Neural crest cell (in vitro differentiated cells): ENCODE data around the gene TSPAN11. TPM values are rescaled to one million over a fixed set of nuclear protein-coding genes. Genes with fewer than 3 reads are reported as not detected.

ENCODE experiments used
- DNase-seq: peaks from one replicate; pipeline ENCODE4 v3.0.0; 2021; ENCODE audit warnings: low read depth, mixed read lengths, low spot score
- H3K27ac Mint-ChIP-seq: one replicate; pipeline ENCODE4 v1.8.0; 2021; ENCODE audit warnings: mild to moderate bottlenecking, mixed read lengths; ENCODE audit not compliant: unreplicated experiment
- H3K27me3 Mint-ChIP-seq: 2 replicates; pipeline ENCODE4 v1.8.0; 2021; ENCODE audit warnings: low read depth, mild to moderate bottlenecking, mixed read lengths
- H3K36me3 Mint-ChIP-seq: 2 replicates; pipeline ENCODE4 v1.8.0; 2021; ENCODE audit warnings: low read depth, mild to moderate bottlenecking, mixed read lengths
- H3K4me1 Mint-ChIP-seq: 2 replicates; pipeline ENCODE4 v1.8.0; 2021; ENCODE audit warnings: mixed read lengths
- H3K4me3 Mint-ChIP-seq: one replicate; pipeline ENCODE4 v1.8.0; 2021; ENCODE audit warnings: mild to moderate bottlenecking, mixed read lengths
- H3K9me3 Mint-ChIP-seq: 2 replicates; pipeline ENCODE4 v1.8.0; 2021; ENCODE audit warnings: mixed read lengths
- total RNA-seq: library from RNA; stranded (reverse); gene quantifications from 2 replicates; pipeline ENCODE4 v1.2.1, GENCODE V29; 2021
- TF ChIP-seq, protein P1 (sequence below): fragments of 200-600 bp; sonication (generic); conservative IDR thresholded peaks from 2 replicates; pipeline ENCODE4 v1.5.0; 2021; ENCODE audit warnings: antibody characterized with exemption, mild to moderate bottlenecking

Gene TSPAN11
- total RNA-seq, 1 donor from 2014 or later = 21.4 TPM

DNA sequence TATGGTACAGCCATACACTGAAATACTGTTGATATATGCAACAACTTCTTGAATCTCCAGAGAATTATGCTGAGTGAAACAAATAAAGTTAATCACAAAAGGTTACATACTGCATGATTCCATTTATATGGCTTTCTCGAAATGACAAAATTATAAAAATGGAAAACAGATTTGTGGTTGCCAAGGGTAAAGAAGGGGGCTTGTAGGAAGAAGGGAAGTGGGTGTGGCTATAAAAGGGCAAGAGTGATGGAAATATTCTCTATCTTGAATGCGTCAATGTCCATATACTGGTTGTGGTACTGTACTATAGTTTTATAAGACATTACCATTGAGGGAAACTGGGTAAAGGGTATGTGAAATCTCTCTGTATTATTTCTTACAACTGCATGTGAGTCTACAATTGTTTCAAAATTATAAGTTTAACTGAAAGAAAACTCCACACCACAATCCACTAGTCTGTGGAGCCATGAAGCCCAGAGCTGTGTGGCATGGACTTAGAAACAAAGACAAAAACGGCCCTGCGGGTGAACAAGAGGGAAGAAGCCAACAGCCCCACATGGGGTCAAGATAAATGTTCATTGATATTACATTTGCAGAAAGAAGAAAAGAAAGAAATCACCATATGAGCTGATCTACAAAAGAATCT is 18.3 kb upstream of the TSPAN11 start:
- Mint-ChIP-seq H3K4me3 (no peak overlapping the region), H3K4me1 (peaks cover 11% of the 10 kb centered on the region), H3K36me3 (no peaks in the 10 kb centered on the region), H3K27me3 (no peaks in the 10 kb centered on the region), H3K27ac (no peak overlapping the region), H3K9me3 (no peaks in the 10 kb centered on the region)
- TF ChIP-seq, protein P1, sequence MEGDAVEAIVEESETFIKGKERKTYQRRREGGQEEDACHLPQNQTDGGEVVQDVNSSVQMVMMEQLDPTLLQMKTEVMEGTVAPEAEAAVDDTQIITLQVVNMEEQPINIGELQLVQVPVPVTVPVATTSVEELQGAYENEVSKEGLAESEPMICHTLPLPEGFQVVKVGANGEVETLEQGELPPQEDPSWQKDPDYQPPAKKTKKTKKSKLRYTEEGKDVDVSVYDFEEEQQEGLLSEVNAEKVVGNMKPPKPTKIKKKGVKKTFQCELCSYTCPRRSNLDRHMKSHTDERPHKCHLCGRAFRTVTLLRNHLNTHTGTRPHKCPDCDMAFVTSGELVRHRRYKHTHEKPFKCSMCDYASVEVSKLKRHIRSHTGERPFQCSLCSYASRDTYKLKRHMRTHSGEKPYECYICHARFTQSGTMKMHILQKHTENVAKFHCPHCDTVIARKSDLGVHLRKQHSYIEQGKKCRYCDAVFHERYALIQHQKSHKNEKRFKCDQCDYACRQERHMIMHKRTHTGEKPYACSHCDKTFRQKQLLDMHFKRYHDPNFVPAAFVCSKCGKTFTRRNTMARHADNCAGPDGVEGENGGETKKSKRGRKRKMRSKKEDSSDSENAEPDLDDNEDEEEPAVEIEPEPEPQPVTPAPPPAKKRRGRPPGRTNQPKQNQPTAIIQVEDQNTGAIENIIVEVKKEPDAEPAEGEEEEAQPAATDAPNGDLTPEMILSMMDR = no peak
- DNase-seq = no peak

DNA sequence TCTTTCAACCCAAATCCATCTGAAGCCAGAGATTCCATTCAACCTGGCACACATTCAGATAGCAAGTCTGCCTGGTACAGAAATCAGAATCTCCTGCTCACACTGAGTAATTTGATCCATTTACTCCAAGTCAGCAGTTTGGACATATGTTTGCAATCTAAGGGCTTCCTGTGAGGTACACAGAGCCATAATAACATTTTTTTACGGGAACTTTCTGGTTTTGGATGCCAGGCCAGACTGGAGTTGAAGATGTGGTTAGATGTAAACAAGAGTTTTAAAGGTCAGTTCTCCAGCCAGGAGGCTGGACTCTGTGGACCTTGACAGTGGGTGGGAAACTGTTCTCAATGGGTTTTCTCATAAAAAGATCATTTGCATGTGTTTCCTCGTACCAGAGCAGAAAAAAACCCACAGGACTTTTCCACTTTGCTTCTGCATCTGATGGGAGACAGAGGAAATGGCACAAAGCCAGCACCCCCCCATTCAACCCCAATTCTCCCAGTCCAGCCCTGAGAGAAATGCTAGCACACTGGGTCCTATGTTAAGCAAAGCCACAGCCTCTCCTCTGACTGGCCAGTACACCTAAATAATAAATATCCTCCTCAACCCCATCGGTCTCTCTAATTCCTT is 17.7 kb upstream of the TSPAN11 start:
- peaks cover 15% of the 10 kb centered on the region for H3K4me1 Mint-ChIP-seq
- DNase-seq = no peak
- TF ChIP-seq, protein P1 = no peak
- H3K36me3 Mint-ChIP-seq = no peaks in the 10 kb centered on the region
- H3K27me3 Mint-ChIP-seq = no peaks in the 10 kb centered on the region
- no peak overlapping the region for H3K27ac Mint-ChIP-seq
- no peak overlapping the region for H3K4me3 Mint-ChIP-seq
- H3K9me3 Mint-ChIP-seq = no peaks in the 10 kb centered on the region

DNA sequence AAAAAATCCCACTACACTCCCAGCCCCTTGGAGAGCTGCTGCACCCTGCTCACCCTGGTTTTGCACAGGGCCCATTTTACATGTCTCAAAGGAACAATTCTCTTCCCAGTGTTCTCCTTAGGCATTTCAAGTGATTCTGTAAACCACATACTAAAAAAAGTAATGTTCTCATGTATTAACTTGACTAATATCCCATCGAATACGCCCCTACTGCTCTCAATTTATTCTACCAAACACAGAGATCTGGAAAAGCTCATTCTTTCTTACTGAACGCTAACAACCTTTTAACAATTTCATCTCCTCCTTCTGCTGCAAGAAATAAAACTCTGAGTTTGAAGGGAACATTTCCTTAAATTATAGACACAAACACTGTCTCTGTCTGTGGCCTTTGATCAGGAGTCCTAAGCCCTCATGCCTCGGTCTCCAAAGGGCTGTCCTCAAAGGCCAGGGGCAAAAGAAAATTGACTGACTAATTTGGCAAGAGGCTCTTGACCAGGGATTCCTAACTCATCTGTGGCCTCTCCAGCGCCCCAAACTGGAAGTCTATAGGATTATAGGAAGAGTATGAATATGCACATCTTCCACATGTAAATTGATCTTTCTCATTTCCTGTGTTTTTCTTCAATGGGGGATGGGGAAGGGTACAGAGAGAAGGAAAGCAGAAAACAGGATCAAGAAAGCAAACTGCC is 17.1 kb upstream of the TSPAN11 start:
- H3K27ac Mint-ChIP-seq = no peak overlapping the region
- no peaks in the 10 kb centered on the region for H3K9me3 Mint-ChIP-seq
- TF ChIP-seq, protein P1 = no peak
- H3K4me3 Mint-ChIP-seq = no peak overlapping the region
- H3K27me3 Mint-ChIP-seq = no peaks in the 10 kb centered on the region
- DNase-seq = no peak
- H3K4me1 Mint-ChIP-seq = peaks cover 15% of the 10 kb centered on the region
- no peaks in the 10 kb centered on the region for H3K36me3 Mint-ChIP-seq

DNA sequence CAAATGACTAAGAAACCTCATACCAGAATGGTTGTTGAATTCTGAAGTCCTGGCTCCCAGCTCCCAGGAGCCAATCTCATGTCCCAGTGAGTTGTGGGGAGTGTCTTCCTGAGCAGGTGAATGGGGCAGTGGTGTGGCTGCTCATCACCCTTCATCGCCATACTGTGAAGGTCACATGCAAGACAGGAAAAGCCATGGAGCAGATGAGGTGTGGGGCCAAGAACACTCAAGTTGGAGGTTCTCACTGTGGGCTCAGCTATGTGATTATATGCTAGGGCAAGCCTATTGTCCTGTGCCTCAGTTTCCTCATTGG is 16.6 kb upstream of the TSPAN11 start:
- TF ChIP-seq, protein P1 = no peak
- no peak for DNase-seq
- H3K9me3 Mint-ChIP-seq = no peaks in the 10 kb centered on the region
- no peak overlapping the region for H3K27ac Mint-ChIP-seq
- peaks cover 15% of the 10 kb centered on the region for H3K4me1 Mint-ChIP-seq
- H3K36me3 Mint-ChIP-seq = no peaks in the 10 kb centered on the region
- no peaks in the 10 kb centered on the region for H3K27me3 Mint-ChIP-seq
- H3K4me3 Mint-ChIP-seq = no peak overlapping the region

DNA sequence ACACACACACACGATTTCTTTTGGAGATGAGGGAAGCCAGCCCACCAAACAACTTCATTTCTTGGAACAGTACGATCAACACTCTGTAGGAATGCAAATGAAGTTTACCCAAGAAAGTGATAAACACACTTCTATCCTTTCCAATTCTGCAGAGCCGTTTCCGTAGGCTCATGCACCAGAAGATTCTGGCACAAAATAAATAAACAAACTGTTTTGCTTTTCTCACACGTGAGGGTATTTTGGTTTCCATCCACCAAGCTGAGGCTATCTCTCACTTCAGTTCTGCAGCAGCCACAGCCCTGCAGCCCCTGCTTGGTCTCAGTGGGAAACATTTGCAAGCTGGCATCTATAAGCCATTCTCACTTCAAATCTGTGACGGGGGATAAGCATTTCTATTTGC is 15.3 kb upstream of the TSPAN11 start:
- TF ChIP-seq, protein P1 = no peak
- no peaks in the 10 kb centered on the region for H3K9me3 Mint-ChIP-seq
- no peak overlapping the region for H3K27ac Mint-ChIP-seq
- peaks cover 15% of the 10 kb centered on the region for H3K4me1 Mint-ChIP-seq
- H3K4me3 Mint-ChIP-seq = no peak overlapping the region
- DNase-seq = no peak
- H3K27me3 Mint-ChIP-seq = no peaks in the 10 kb centered on the region
- no peaks in the 10 kb centered on the region for H3K36me3 Mint-ChIP-seq
